Measurements from ENCODE around the gene GRID2. TPM values are rescaled to one million over a fixed set of nuclear protein-coding genes. Genes with fewer than 3 reads are reported as not detected.

GRID2 gene
- total RNA-seq, 4 donors from 2014 or later = not detected

GRCh38 chr4:93303440-93303839, 999.7 kb downstream of the GRID2 start:
- ATAC-seq (ENCODE audit: low FRiP score) (no peak), DNase-seq (ENCODE audit: low spot score) (no peak)
- TF ChIP-seq, protein P1, sequence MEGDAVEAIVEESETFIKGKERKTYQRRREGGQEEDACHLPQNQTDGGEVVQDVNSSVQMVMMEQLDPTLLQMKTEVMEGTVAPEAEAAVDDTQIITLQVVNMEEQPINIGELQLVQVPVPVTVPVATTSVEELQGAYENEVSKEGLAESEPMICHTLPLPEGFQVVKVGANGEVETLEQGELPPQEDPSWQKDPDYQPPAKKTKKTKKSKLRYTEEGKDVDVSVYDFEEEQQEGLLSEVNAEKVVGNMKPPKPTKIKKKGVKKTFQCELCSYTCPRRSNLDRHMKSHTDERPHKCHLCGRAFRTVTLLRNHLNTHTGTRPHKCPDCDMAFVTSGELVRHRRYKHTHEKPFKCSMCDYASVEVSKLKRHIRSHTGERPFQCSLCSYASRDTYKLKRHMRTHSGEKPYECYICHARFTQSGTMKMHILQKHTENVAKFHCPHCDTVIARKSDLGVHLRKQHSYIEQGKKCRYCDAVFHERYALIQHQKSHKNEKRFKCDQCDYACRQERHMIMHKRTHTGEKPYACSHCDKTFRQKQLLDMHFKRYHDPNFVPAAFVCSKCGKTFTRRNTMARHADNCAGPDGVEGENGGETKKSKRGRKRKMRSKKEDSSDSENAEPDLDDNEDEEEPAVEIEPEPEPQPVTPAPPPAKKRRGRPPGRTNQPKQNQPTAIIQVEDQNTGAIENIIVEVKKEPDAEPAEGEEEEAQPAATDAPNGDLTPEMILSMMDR (IDR thresholded peaks at IDR 0.05) = no peak

- no peak for DNase-seq (ENCODE audit: low spot score)
- no peak for ATAC-seq (ENCODE audit: low FRiP score)
- TF ChIP-seq, protein P1 (IDR thresholded peaks at IDR 0.05) = no peak
These were observed 1008.5 kb downstream of the GRID2 start for GRCh38 chr4:93312299-93312698.

DNA sequence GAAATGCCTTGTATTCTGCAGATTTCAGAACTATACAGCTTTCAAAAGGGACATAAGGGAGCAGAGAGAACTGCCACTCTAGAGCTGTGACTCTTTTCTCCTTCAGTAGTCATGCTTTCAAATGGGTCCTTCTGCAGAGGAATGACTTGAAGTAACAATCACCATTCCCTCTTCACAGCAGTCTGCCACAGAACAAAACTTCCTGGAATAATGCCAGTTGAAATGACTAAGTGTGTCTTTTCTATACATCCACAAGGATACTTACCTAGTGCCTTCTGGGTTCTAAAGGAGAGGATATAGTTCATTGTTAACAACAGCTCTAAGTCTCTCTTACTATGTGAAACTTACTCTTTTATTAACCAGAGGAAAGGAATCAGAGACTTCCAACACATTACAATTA, 1009.4 kb downstream of the GRID2 start:
- TF ChIP-seq, protein P1 (IDR thresholded peaks at IDR 0.05) = no peak
- no peak for ATAC-seq (ENCODE audit: low FRiP score)
- DNase-seq (ENCODE audit: low spot score) = no peak

- ATAC-seq (ENCODE audit: low FRiP score) (no peak), DNase-seq (ENCODE audit: low spot score) (no peak)
- TF ChIP-seq, protein P1 (IDR thresholded peaks at IDR 0.05) = no peak
These were observed 1013.3 kb downstream of the GRID2 start for GRCh38 chr4:93317057-93317456.

DNA sequence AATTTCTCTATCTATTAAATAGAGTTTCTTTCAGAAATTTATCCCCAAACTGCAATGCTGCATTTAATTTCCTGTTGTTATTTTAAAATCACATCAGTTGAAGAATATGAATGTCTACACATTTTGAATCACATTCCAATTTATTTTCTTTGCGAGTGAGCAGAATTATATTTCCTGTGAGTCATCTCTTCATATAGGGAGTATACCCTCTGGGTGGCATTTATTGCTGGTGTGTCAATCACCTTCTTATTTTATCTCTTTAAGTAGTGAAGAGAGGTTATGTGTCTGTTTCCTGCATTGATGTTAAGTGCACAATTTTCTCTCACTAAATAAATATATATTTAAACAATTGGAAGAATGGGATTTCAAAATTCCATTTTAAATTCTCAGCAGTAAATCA, 1013.8 kb downstream of the GRID2 start:
- DNase-seq (ENCODE audit: low spot score) (no peak), ATAC-seq (ENCODE audit: low FRiP score) (no peak)
- TF ChIP-seq, protein P1 (IDR thresholded peaks at IDR 0.05) = no peak

- TF ChIP-seq, protein P1 (IDR thresholded peaks at IDR 0.05) = no peak
- ATAC-seq (ENCODE audit: low FRiP score) = no peak
- no peak for DNase-seq (ENCODE audit: low spot score)
These were observed 1015.3 kb downstream of the GRID2 start for GRCh38 chr4:93319041-93319440.

- ATAC-seq (ENCODE audit: low FRiP score) = no peak
- no peak for DNase-seq (ENCODE audit: low spot score)
- TF ChIP-seq, protein P1 (IDR thresholded peaks at IDR 0.05) = no peak
These were observed 1016.6 kb downstream of the GRID2 start for GRCh38 chr4:93320356-93320755.

Measured in omental fat pad (tissue), 4 donors.